Fibroblast of mammary gland (primary cell): ENCODE data around the gene TRPM2.

Source experiments
- DNase-seq: peaks from one replicate; pipeline ENCODE4 v3.0.0-alpha.2; 2010; ENCODE audit warnings: low read depth
- H3K4me3 ChIP-seq: 2 replicates; pipeline ENCODE4 v1.5.1; 2011; ENCODE audit warnings: low read depth, mild to moderate bottlenecking, low read length, moderate library complexity; ENCODE audit not compliant: control insufficient read depth
- TF ChIP-seq, protein P1 (sequence below): conservative IDR thresholded peaks from 2 replicates; pipeline ENCODE4 v1.5.1; 2011; ENCODE audit warnings: low read depth, low read length, inconsistent platforms; ENCODE audit not compliant: control insufficient read depth, insufficient read depth

The TRPM2 gene

DNA sequence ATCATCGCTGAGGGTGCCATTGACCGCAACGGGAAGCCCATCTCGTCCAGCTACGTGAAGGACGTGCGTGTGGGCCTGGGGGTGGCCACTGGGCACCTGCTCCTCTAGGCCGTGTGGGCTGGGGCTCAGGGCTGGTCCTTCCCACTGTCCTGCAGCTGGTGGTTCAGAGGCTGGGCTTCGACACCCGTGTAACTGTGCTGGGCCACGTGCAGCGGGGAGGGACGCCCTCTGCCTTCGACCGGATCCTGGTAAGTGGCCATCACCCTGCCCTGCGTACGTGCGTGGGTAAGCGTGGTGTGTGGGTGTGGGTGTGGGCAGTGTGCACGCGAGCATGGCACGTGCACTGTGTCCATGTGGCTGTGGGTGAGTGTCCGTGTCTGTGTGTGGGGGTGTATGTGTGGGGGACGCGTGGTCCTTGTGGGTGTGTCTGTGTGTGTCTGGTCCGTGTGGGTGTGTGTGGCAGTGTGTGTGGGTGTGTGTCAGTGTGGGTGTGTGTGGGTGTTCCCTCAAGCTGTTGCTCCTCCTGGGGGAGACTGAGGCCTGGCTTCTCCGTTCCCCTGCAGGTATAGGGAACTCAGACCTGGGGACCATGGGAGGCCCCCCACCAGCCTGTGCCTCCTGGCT, 37.0 kb upstream of the TRPM2 start:
- TF ChIP-seq, protein P1, sequence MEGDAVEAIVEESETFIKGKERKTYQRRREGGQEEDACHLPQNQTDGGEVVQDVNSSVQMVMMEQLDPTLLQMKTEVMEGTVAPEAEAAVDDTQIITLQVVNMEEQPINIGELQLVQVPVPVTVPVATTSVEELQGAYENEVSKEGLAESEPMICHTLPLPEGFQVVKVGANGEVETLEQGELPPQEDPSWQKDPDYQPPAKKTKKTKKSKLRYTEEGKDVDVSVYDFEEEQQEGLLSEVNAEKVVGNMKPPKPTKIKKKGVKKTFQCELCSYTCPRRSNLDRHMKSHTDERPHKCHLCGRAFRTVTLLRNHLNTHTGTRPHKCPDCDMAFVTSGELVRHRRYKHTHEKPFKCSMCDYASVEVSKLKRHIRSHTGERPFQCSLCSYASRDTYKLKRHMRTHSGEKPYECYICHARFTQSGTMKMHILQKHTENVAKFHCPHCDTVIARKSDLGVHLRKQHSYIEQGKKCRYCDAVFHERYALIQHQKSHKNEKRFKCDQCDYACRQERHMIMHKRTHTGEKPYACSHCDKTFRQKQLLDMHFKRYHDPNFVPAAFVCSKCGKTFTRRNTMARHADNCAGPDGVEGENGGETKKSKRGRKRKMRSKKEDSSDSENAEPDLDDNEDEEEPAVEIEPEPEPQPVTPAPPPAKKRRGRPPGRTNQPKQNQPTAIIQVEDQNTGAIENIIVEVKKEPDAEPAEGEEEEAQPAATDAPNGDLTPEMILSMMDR = no peak
- no peak overlapping the region for H3K4me3 ChIP-seq
- DNase-seq = no peak

DNA sequence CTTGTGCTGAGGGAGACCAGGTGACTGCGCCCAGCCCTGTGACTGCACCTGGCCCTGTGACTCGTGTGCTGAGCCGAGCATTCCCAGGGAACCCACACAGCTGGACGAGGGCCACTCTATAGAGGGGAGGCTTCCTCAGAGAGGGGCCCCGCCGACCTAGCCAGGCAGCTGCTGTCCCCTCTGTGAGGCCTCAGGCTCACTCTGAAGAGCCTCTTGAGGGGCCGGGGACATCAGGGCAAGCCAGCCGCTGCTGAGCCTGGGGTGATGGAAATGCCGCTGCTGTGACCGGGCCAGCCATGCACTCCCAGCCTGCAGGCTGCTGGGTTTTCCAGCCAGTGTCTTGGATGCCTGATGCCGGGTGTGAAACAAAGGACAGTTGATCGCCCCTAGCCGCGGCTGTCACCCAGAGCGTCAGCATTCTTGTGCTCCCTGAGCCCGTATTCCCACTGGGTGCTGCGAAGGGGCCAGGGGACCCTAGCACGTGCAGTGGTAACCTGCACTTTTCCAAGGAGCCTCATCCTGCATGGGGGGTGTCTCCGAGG, 36.1 kb upstream of the TRPM2 start:
- H3K4me3 ChIP-seq = no peak overlapping the region
- no peak for DNase-seq
- TF ChIP-seq, protein P1 = no peak

GRCh38 chr21:44317871-44318270, 35.5 kb upstream of the TRPM2 start:
- H3K4me3 ChIP-seq = no peak overlapping the region
- TF ChIP-seq, protein P1 = no peak
- no peak for DNase-seq

GRCh38 chr21:44318489-44319285, 34.7 kb upstream of the TRPM2 start:
- DNase-seq = no peak
- TF ChIP-seq, protein P1 = no peak
- H3K4me3 ChIP-seq = no peak overlapping the region

- no peak overlapping the region for H3K4me3 ChIP-seq
- DNase-seq = no peak
- TF ChIP-seq, protein P1 = no peak
Observed at GRCh38 chr21:44319407-44320065, 33.9 kb upstream of the TRPM2 start.

GRCh38 chr21:44320847-44321246, 32.6 kb upstream of the TRPM2 start:
- TF ChIP-seq, protein P1 = no peak
- no peak for DNase-seq

More at GRCh38 chr21:44320847-44321246, 32.6 kb upstream of the TRPM2 start:
- H3K4me3 ChIP-seq = no peak overlapping the region
